C4-2B (cell line): ENCODE measurements around the gene OSBPL3.

ENCODE experiments used
- CTCF ChIP-seq: fragments of 450-650 bp; conservative IDR thresholded peaks from 2 replicates; pipeline ENCODE4 v1.5.1; 2017; ENCODE audit warnings: mild to moderate bottlenecking
- ZFX ChIP-seq: fragments of 450-650 bp; IDR thresholded peaks from 2 replicates; pipeline ENCODE4 v1.6.1; 2017

GRCh38 chr7:24963218-24963617 is 16.8 kb downstream of the OSBPL3 start:
- TF ChIP-seq CTCF = no peak
- TF ChIP-seq ZFX = no peak
